CD4-positive, alpha-beta T cell (primary cell): ENCODE results near the gene CDKN2C. TPM values are rescaled to one million over a fixed set of nuclear protein-coding genes. Genes with fewer than 3 reads are reported as not detected.
A peak's percentile ranks its signal among the peaks of the same experiment; 100 is the strongest.

Source experiments
- ATAC-seq: fragments of 200-7000 bp; cut with Tn5 transposase; one replicate; pipeline ENCODE4 v1.10.0; 2022; ENCODE audit warnings: mild to moderate bottlenecking; ENCODE audit not compliant: poor library complexity
- CTCF ChIA-PET: fragments of 350-600 bp; sonication (Branson Sonifier 250); formaldehyde crosslinking; loops from one replicate; lab custom pipeline; 2021; ENCODE audit warnings: antibody characterized with exemption, inconsistent platforms; lab: Charles Lee
- POLR2A ChIA-PET: fragments of 350-600 bp; sonication (Branson Sonifier 250); formaldehyde crosslinking; loops from one replicate; lab custom pipeline; 2021; ENCODE audit warnings: antibody characterized with exemption, inconsistent platforms; lab: Charles Lee
- DNase-seq, 14 experiments: peaks; one replicate each; pipeline ENCODE4 v3.0.0-alpha.2; 2013 to 2020; ENCODE audit warnings: mixed read lengths in 2 of 14
- H3K27ac ChIP-seq, 2 donors: one replicate each; pipeline versions ENCODE4 v1.5.1 to v1.7.0; 2013; ENCODE audit warnings: low read length in 2 of 2, low read depth in 1 of 2, mild to moderate bottlenecking in 1 of 2
- H3K27me3 ChIP-seq, 2 experiments: 1 replicate in 1 of 2; 2 replicates in 1 of 2; pipeline versions ENCODE4 v1.6.1 to v1.7.0; 2013; ENCODE audit warnings: low read length in 2 of 2, control low read depth in 1 of 2, mild to moderate bottlenecking in 1 of 2, moderate library complexity in 1 of 2; ENCODE audit not compliant: insufficient read depth in 2 of 2, control insufficient read depth in 1 of 2
- H3K36me3 ChIP-seq: one replicate; pipeline ENCODE4 v1.6.1; 2013; ENCODE audit warnings: low read length, control low read depth; ENCODE audit not compliant: insufficient read depth
- H3K4me1 ChIP-seq: one replicate; pipeline ENCODE4 v1.6.1; 2013; ENCODE audit warnings: low read length, control low read depth; ENCODE audit not compliant: insufficient read depth
- H3K4me3 ChIP-seq: one replicate; pipeline ENCODE4 v1.5.1; 2013; ENCODE audit warnings: mild to moderate bottlenecking, low read length, moderate library complexity
- H3K9me3 ChIP-seq, 2 experiments: 1 replicate in 1 of 2; 2 replicates in 1 of 2; pipeline versions ENCODE4 v1.6.1 to v1.7.0; 2013; ENCODE audit warnings: low read length in 2 of 2, mild to moderate bottlenecking in 2 of 2, control low read depth in 1 of 2, moderate library complexity in 1 of 2; ENCODE audit not compliant: control insufficient read depth in 1 of 2, insufficient read depth in 1 of 2
- H3K27ac Mint-ChIP-seq: one replicate; pipeline ENCODE4 v1.8.0; 2020; ENCODE audit warnings: mixed read lengths
- H3K27me3 Mint-ChIP-seq: one replicate; pipeline ENCODE4 v1.8.0; 2021; ENCODE audit warnings: mixed read lengths
- H3K36me3 Mint-ChIP-seq: one replicate; pipeline ENCODE4 v1.8.0; 2021; ENCODE audit warnings: low read depth, mixed read lengths
- H3K4me1 Mint-ChIP-seq: one replicate; pipeline ENCODE4 v1.8.0; 2021; ENCODE audit warnings: low read depth, mixed read lengths
- H3K4me3 Mint-ChIP-seq: one replicate; pipeline ENCODE4 v1.8.0; 2020; ENCODE audit warnings: mild to moderate bottlenecking, mixed read lengths
- H3K9me3 Mint-ChIP-seq: one replicate; pipeline ENCODE4 v1.8.0; 2020; ENCODE audit warnings: mixed read lengths
- intact Hi-C, 2 experiments: fragments of 100-400 bp; cut with DNase I in 1 of 2; cut with micrococcal nuclease in 1 of 2; formaldehyde crosslinking; loops; one replicate each; pipeline versions ENCODE4 v1.15.1 to v1.9.0; 2023 to 2025; cut with DNase I, micrococcal nuclease
- total RNA-seq, 174 experiments: library from RNA in 2 of 174; stranded (reverse) in 2 of 174; gene quantifications; one replicate each; pipeline ENCODE4 v1.2.3 and lab custom pipeline; 2021 to 2026
- TF ChIP-seq, protein P1 (sequence below): fragments of 200-600 bp; IDR thresholded peaks from one replicate; pipeline ENCODE4 v1.8.0; 2022; ENCODE audit warnings: antibody characterized with exemption, mild to moderate bottlenecking

Gene CDKN2C
- total RNA-seq, 2 experiments from 2014 or later: 4.3 to 4.9 TPM

- TF ChIP-seq, protein P1, sequence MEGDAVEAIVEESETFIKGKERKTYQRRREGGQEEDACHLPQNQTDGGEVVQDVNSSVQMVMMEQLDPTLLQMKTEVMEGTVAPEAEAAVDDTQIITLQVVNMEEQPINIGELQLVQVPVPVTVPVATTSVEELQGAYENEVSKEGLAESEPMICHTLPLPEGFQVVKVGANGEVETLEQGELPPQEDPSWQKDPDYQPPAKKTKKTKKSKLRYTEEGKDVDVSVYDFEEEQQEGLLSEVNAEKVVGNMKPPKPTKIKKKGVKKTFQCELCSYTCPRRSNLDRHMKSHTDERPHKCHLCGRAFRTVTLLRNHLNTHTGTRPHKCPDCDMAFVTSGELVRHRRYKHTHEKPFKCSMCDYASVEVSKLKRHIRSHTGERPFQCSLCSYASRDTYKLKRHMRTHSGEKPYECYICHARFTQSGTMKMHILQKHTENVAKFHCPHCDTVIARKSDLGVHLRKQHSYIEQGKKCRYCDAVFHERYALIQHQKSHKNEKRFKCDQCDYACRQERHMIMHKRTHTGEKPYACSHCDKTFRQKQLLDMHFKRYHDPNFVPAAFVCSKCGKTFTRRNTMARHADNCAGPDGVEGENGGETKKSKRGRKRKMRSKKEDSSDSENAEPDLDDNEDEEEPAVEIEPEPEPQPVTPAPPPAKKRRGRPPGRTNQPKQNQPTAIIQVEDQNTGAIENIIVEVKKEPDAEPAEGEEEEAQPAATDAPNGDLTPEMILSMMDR: no peak
- Mint-ChIP-seq H3K9me3 (no peaks in the 10 kb centered on the region), H3K27me3 (peaks cover 24% of the 10 kb centered on the region), H3K4me1 (peaks cover 27% of the 10 kb centered on the region), H3K36me3 (peaks cover 4% of the 10 kb centered on the region), H3K27ac (peak overlapping the region; percentile 67), H3K4me3 (peak overlapping the region; percentile 92)
- ChIA-PET CTCF (interaction anchor here (1.6 kb wide), 1 partner anchor 49 kb away, joined by 8 read pairs; no protein-coding TSS in a partner anchor), POLR2A (interaction anchor here (0.7 to 4.5 kb wide), 4 partner anchors 9 to 557 kb away, joined by 3 to 82 read pairs (median 18); partner anchors contain the start of genes CDKN2C and FAF1)
- Histone ChIP-seq H3K4me3 (peak overlapping the region; percentile 73), H3K4me1 (peaks cover 23% of the 10 kb centered on the region), H3K9me3 (no peaks in the 10 kb centered on the region), H3K36me3 (no peaks in the 10 kb centered on the region), H3K27ac (no peak overlapping the region), H3K27me3 (peaks cover 4 to 10% of the 10 kb centered on the region in 2 experiments)
- ATAC-seq (peak; percentile 29), DNase-seq (peak in 6 of 14 experiments; percentile 8 to 65 (median 38))
- intact Hi-C loops: loop anchor here in 1 of 2 experiments (10.0 kb wide), 1 partner anchor 537 kb away; the partner anchor contains the start of gene EPS15
Measured at GRCh38 chr1:50978144-50978851, 8.3 kb downstream of the CDKN2C start.

GRCh38 chr1:50978852-50979781 is 9.1 kb downstream of the CDKN2C start:
- peaks cover 4 to 10% of the 10 kb centered on the region in 2 experiments for H3K27me3 ChIP-seq
- Mint-ChIP-seq H3K4me3 (peak overlapping the region; percentile 92), H3K36me3 (peaks cover 4% of the 10 kb centered on the region), H3K27me3 (peaks cover 24% of the 10 kb centered on the region), H3K9me3 (no peaks in the 10 kb centered on the region), H3K4me1 (peaks cover 27% of the 10 kb centered on the region), H3K27ac (peak overlapping the region; percentile 67)
- no peaks in the 10 kb centered on the region for H3K9me3 ChIP-seq
- CTCF ChIA-PET: interaction anchor here (1.6 kb wide), 1 partner anchor 11 kb away, joined by 5 read pairs; no protein-coding TSS in a partner anchor
- POLR2A ChIA-PET: interaction anchor here (4.4 to 4.5 kb wide), 2 partner anchors 10 to 20 kb away, joined by 32 to 82 read pairs; partner anchors contain the start of genes CDKN2C and FAF1
- intact Hi-C loops: loop anchor here in 1 of 2 experiments (10.0 kb wide), 1 partner anchor 536 kb away; the partner anchor contains the start of gene EPS15
- H3K27ac ChIP-seq: no peak overlapping the region
- peak; percentile 56 for ATAC-seq
- TF ChIP-seq, protein P1: no peak
- H3K4me1 ChIP-seq: peaks cover 23% of the 10 kb centered on the region
- DNase-seq: peak in 5 of 14 experiments; percentile 8 to 55 (median 53)
- H3K4me3 ChIP-seq: peak overlapping the region; percentile 73
- H3K36me3 ChIP-seq: no peaks in the 10 kb centered on the region

DNA sequence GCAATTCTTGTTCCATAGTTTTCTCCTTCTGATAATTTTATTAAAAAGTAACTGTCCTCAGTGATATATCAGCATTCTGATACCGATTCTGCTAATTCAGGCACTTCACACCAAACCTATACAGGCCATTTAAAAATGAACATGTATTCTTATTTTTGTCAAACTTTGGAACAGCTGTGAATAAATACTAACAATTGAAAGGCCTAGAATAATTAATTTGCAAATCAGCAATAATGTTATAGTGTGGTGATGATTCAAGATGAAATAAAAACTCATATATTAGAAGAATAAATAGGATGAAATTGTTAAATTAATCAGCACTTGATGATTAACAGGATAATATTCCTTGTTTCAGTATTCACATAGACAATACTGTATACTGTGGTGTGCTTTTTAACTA is 9.9 kb downstream of the CDKN2C start:
- Mint-ChIP-seq H3K4me3 (peak overlapping the region; percentile 18), H3K9me3 (no peaks in the 10 kb centered on the region), H3K36me3 (peaks cover 4% of the 10 kb centered on the region), H3K4me1 (peaks cover 27% of the 10 kb centered on the region), H3K27me3 (peaks cover 24% of the 10 kb centered on the region), H3K27ac (no peak overlapping the region)
- Histone ChIP-seq H3K27ac (no peak overlapping the region), H3K36me3 (no peaks in the 10 kb centered on the region), H3K27me3 (peaks cover 4 to 10% of the 10 kb centered on the region in 2 experiments), H3K4me3 (no peak overlapping the region), H3K4me1 (peaks cover 23% of the 10 kb centered on the region), H3K9me3 (no peaks in the 10 kb centered on the region)
- CTCF ChIA-PET: interaction anchor here (1.6 kb wide), 1 partner anchor 12 kb away, joined by 5 read pairs; no protein-coding TSS in a partner anchor
- TF ChIP-seq, protein P1: no peak
- DNase-seq (no peak), ATAC-seq (no peak)
- POLR2A ChIA-PET: interaction anchor here (4.4 to 4.5 kb wide), 2 partner anchors 11 to 21 kb away, joined by 32 to 82 read pairs; partner anchors contain the start of genes CDKN2C and FAF1
- intact Hi-C loops: loop anchor here in 1 of 2 experiments (10.0 kb wide), 1 partner anchor 535 kb away; the partner anchor contains the start of gene EPS15
